ENCODE results near the gene UNC5B.

DNA sequence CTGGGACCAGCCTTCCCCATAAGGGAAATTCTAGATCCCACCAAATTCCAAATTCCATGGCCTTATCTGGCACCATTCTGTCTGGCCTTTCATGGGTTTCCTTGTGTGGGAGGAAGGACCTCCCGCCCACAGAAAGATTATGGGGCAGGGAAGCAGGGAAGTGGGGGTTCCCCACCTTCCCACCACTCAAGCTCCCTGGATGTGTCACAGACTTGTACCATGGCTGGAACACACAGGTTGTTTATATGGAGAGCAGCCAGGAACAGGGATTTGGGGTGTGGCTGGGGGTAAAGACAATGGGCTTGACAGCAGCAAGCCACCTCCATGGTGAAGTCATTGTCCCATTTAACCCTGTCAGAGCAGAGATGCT lies 18.3 kb downstream of the UNC5B start:
- TF ChIP-seq CTCF (IDR thresholded peaks at IDR 0.05) (no peak), POLR2AphosphoS5 (IDR thresholded peaks at IDR 0.05) (no peak)

Measured in sigmoid colon (tissue), 4 donors.